ENCODE data around the gene SPRR2G.
"Not testable (repeated sequence)": the region's sequence is repeated elsewhere in the genome, so short reads cannot be mapped to it uniquely, and the experiment has no call there.

SPRR2G gene

DNA sequence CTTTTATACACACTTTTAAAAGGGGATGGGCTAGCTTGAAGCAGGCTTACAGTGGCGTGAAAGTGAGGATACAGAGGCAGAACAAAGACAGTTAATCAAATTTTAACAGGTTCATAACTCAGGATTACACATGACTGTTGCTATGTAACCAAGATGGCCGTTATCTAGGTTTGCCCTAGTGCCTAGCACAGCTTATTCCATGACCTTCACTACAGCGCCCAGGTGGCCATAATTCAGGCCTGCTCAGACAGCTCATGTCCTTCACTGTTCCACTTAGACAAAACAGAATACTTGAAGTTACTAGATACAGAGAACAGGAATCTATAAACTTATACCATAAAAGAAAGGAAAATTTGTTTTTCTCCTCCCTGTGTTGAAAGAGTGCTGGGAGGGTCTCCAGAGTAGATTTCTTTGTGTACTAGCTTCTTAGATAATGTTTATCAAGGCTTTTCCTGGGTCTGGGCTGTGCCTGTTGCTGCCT, 31.2 kb downstream of the SPRR2G start:
- FAIRE-seq (peak; percentile 35), DNase-seq (ENCODE audit: insufficient read length, low spot score) (no peak)

DNA sequence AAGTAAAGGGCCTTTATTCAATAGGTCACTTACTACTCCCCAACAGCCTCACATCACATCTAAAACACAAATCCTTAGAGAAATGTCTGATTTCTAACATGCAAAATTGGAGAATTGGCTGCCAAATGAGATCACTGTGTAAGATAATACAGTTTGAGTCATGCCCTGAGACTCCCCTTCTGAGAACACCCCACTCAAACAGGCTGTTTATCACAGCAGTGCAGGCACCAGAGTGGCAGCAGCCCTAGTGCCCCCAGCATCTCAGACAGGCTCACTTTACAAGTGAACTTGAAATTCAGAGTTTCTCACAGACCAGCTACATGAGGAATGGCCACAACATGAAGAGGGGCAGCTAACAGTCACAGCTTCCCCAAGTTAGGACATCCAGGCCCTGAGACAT, 35.4 kb downstream of the SPRR2G start:
- FAIRE-seq = not testable (repeated sequence)

DNA sequence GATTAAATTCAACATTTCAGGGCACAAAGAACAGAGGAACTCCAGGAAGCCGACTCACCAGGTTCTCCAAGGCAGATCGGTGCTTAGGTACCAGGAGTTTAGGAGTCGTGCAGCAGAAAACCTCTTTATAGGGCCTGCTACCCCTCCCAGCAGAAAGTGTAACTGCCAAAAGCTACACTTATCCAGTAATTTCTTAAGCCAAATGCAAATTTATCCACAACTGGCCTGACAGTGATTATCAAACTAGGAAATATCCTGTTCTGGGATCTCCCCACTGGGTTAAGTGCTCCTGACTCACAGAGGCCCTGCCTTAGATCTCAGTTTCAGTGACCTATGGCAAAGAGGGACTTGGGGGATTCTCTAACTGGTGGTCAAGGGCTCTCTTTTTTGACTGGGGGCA, 37.3 kb downstream of the SPRR2G start, which contains the start of gene SPRR2F:
Gene SPRR2F (minus strand): TSS at position 101 of the 400 bp plus-strand sequence. CDS start 783 bp downstream, outside the sequence.
- no peak for DNase-seq (ENCODE audit: insufficient read length, low spot score)
- FAIRE-seq = no peak

More for the DNA sequence above, 35.4 kb downstream of the SPRR2G start:
- not testable (repeated sequence) for DNase-seq (ENCODE audit: insufficient read length, low spot score)

DNA sequence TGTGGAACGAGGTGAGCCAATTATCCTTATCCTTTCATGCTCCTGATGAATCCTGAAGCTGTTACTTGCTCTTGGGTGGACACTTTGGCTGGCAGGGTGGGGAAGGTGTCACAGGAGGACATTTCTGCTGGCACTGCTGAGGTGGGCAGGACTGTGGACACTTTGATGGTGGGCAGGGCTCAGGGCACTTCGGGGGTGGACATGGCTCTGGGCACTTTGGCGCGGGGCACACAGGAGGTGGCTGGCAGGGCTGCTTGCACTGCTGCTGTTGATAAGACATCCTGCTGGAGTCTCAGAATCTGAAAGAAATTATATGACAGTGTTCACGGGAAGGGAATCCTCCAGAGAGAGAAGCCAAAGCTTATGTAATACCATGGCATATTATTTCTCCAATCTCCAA, 38.2 kb downstream of the SPRR2G start:
- not testable (repeated sequence) for DNase-seq (ENCODE audit: insufficient read length, low spot score); FAIRE-seq

GRCh38 chr1:153100245-153100644, 50.4 kb downstream of the SPRR2G start:
- DNase-seq (ENCODE audit: insufficient read length, low spot score) (no peak), FAIRE-seq (no peak)

All from GM19239 (cell line).